ENCODE results near the gene LYST. TPM values are rescaled to one million over a fixed set of nuclear protein-coding genes. Genes with fewer than 3 reads are reported as not detected.

The LYST gene
- polyA plus RNA-seq, 1 experiment: 6.5 TPM

DNA sequence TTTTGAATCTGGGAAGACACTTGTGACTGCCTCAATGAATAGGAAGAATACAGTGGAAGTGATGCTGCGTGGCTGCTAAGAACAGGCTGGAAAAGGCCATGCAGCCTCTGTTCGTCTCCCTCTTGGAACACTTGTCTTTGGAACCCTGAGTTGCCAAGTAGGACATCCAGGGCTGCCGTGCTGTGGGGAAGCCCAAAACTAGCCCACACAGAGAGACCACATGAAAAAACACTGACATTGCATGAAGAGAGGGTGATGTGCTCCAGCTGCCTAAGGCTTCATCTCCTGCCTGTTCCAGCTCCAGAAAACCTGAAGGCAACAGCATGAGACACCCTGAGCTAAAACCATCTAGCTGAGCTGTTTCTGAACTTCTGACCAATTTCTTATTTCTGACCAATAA is 156.0 kb downstream of the LYST start:
- DNase-seq (ENCODE audit: low read depth, low spot score): no peak
- TF ChIP-seq, protein P1, sequence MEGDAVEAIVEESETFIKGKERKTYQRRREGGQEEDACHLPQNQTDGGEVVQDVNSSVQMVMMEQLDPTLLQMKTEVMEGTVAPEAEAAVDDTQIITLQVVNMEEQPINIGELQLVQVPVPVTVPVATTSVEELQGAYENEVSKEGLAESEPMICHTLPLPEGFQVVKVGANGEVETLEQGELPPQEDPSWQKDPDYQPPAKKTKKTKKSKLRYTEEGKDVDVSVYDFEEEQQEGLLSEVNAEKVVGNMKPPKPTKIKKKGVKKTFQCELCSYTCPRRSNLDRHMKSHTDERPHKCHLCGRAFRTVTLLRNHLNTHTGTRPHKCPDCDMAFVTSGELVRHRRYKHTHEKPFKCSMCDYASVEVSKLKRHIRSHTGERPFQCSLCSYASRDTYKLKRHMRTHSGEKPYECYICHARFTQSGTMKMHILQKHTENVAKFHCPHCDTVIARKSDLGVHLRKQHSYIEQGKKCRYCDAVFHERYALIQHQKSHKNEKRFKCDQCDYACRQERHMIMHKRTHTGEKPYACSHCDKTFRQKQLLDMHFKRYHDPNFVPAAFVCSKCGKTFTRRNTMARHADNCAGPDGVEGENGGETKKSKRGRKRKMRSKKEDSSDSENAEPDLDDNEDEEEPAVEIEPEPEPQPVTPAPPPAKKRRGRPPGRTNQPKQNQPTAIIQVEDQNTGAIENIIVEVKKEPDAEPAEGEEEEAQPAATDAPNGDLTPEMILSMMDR (IDR thresholded peaks at IDR 0.05; ENCODE audit: low read depth, low read length): no peak
- POLR2A ChIA-PET: no interaction called here
- H3K9me3 ChIP-seq (ENCODE audit: control insufficient read depth, insufficient read depth, low read length): no peaks in the 10 kb centered on the region
- no peaks in the 10 kb centered on the region for H3K27me3 ChIP-seq (ENCODE audit: control insufficient read depth, insufficient read depth, low read length)
- H3K4me3 ChIP-seq (ENCODE audit: low read depth, low read length): no peak overlapping the region
- CTCF ChIA-PET: no interaction called here
- H3K27ac ChIP-seq (ENCODE audit: low read depth, low read length): no peak overlapping the region

DNA sequence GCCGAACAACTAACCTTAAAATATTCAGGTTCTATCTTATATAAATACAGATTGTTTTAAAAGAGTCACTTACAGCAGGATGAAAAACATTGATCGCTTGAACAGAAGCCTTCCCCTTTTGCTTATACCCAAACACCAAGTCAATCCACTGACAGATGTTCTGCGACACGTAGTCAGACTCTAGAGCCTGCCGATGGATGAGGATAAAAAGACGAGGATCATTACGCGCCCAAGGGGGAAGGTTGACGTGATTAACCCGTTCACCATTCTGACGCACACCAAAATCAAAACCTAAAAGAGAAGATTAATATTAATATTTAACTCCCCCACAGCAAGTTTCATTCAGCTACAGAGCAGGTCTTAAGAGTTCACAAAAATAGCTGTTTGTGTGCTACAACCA is 157.7 kb downstream of the LYST start:
- no peak for DNase-seq (ENCODE audit: low read depth, low spot score)
- ChIA-PET POLR2A (no interaction called here), CTCF (interaction anchor here (1.4 kb wide), 1 partner anchor 74 kb away, joined by 3 read pairs; no protein-coding TSS in a partner anchor)
- Histone ChIP-seq H3K9me3 (ENCODE audit: control insufficient read depth, insufficient read depth, low read length) (no peaks in the 10 kb centered on the region), H3K27ac (ENCODE audit: low read depth, low read length) (no peak overlapping the region), H3K4me3 (ENCODE audit: low read depth, low read length) (no peak overlapping the region), H3K27me3 (ENCODE audit: control insufficient read depth, insufficient read depth, low read length) (no peaks in the 10 kb centered on the region)
- TF ChIP-seq, protein P1 (IDR thresholded peaks at IDR 0.05; ENCODE audit: low read depth, low read length): no peak

DNA sequence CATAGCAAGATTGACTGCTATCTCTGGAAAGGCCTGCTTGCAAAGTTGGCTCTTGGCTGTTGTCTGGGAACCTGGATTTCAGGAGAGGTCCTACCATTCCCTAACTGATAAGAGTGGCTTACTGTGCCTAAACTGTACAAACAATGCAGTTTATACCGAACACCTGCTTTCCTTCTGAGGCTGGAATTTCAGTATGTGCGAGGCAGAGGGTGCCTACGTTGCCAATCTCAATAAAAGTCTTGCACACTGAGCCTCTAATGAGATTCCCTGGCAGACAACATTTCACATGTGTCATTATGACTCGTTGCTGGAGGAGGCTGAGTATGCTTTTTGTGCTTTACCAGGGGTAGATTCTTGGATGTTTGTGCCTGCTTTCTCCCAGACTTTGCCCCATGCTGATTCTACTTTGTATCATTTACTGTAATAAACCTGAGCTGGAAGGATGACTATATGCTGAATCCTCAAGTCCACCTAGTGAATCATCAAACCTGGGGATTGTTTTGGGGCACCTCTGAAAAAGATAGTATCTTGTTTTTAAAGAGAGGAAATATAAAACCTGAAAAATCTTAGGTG is 158.2 kb downstream of the LYST start:
- ChIA-PET CTCF (interaction anchor here (1.4 kb wide), 1 partner anchor 74 kb away, joined by 3 read pairs; no protein-coding TSS in a partner anchor), POLR2A (no interaction called here)
- H3K27ac ChIP-seq (ENCODE audit: low read depth, low read length): no peak overlapping the region
- no peak for DNase-seq (ENCODE audit: low read depth, low spot score)
- H3K9me3 ChIP-seq (ENCODE audit: control insufficient read depth, insufficient read depth, low read length): no peaks in the 10 kb centered on the region
- no peaks in the 10 kb centered on the region for H3K27me3 ChIP-seq (ENCODE audit: control insufficient read depth, insufficient read depth, low read length)
- H3K4me3 ChIP-seq (ENCODE audit: low read depth, low read length): no peak overlapping the region
- TF ChIP-seq, protein P1 (IDR thresholded peaks at IDR 0.05; ENCODE audit: low read depth, low read length): no peak

DNA sequence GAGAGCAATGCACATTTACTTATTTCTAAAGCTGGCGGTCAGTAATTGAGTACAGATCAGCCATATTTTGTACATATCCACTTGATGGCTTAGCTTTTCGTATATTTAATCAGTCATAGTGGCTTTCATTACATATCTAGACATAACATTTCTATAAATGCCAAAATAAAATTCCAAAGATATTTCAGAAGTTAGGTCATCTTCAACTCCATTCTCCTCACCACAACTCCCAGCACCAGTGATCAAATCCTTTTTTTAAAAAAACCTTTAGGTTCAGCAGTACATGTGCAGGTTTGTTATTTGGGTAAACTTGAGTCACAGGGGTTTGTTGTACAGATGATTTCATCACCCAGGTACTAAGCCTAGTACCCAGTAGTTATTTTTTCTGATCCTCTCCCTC is 163.2 kb downstream of the LYST start:
- H3K27ac ChIP-seq (ENCODE audit: low read depth, low read length): no peak overlapping the region
- no peak overlapping the region for H3K4me3 ChIP-seq (ENCODE audit: low read depth, low read length)
- no peak for DNase-seq (ENCODE audit: low read depth, low spot score)
- POLR2A ChIA-PET: no interaction called here
- CTCF ChIA-PET: interaction anchor here (0.9 kb wide), 1 partner anchor 80 kb away, joined by 5 read pairs; no protein-coding TSS in a partner anchor
- no peaks in the 10 kb centered on the region for H3K9me3 ChIP-seq (ENCODE audit: control insufficient read depth, insufficient read depth, low read length)
- H3K27me3 ChIP-seq (ENCODE audit: control insufficient read depth, insufficient read depth, low read length): no peaks in the 10 kb centered on the region
- TF ChIP-seq, protein P1 (IDR thresholded peaks at IDR 0.05; ENCODE audit: low read depth, low read length): no peak

DNA sequence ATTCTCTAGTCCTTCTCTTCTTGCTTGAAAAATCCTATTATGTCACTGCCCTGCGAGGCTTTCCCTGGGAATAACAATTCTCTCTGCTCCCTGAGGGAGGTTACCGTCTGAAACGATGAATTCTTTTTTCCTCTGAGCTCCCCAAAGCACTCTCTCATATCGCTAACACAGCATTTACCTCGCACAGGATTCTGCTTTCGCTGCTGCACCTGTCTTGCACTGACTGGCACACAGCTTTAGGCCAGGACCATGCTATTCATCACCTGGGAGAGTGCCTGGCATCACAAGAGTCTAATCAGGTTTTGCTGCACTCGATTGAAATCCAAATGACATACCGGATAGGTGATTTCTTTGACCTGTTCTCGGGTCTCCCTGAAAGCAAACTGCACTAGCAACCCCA is 164.3 kb downstream of the LYST start:
- no peak overlapping the region for H3K4me3 ChIP-seq (ENCODE audit: low read depth, low read length)
- no peaks in the 10 kb centered on the region for H3K9me3 ChIP-seq (ENCODE audit: control insufficient read depth, insufficient read depth, low read length)
- DNase-seq (ENCODE audit: low read depth, low spot score): no peak
- TF ChIP-seq, protein P1 (IDR thresholded peaks at IDR 0.05; ENCODE audit: low read depth, low read length): no peak
- CTCF ChIA-PET: interaction anchor here (0.9 kb wide), 1 partner anchor 81 kb away, joined by 5 read pairs; no protein-coding TSS in a partner anchor
- no peak overlapping the region for H3K27ac ChIP-seq (ENCODE audit: low read depth, low read length)
- POLR2A ChIA-PET: no interaction called here
- H3K27me3 ChIP-seq (ENCODE audit: control insufficient read depth, insufficient read depth, low read length): no peaks in the 10 kb centered on the region

Measured in AG04450 (cell line).